PC-3 (cell line): ENCODE measurements around the gene KRT85. TPM values are rescaled to one million over a fixed set of nuclear protein-coding genes. Genes with fewer than 3 reads are reported as not detected.
A peak's percentile ranks its signal among the peaks of the same experiment; 100 is the strongest.
"Not testable (repeated sequence)": the region's sequence is repeated elsewhere in the genome, so short reads cannot be mapped to it uniquely, and the experiment has no call there.

ENCODE experiments used
- ATAC-seq: fragments of 200-7000 bp; cut with Tn5 transposase; 2 replicates; pipeline ENCODE4 v1.9.1; 2020; ENCODE audit warnings: mild to moderate bottlenecking, moderate library complexity
- BruUV-seq: library from RNA; stranded (reverse); fragments of 400-500 nt; replicated peaks from 2 replicates; lab custom pipeline; 2021; lab: Mats Ljungman, UMichigan
- CTCF ChIA-PET: fragments of 300-600 bp; sonication (Branson Sonifier 250); formaldehyde crosslinking; loops from one replicate; lab custom pipeline; 2022; ENCODE audit warnings: antibody characterized with exemption; lab: Charles Lee
- POLR2A ChIA-PET: fragments of 300-600 bp; sonication (Branson Sonifier 250); formaldehyde crosslinking; loops from one replicate; lab custom pipeline; 2022; ENCODE audit warnings: antibody characterized with exemption; ENCODE audit not compliant: unreplicated experiment; lab: Charles Lee
- DNase-seq: peaks from one replicate; pipeline ENCODE4 v3.0.0-alpha.2; 2015
- H2AFZ ChIP-seq: fragments of 300-600 bp; sonication (generic); 2 replicates; pipeline ENCODE4 v1.6.0; 2016; ENCODE audit warnings: antibody characterized with exemption, low read length
- H3F3A ChIP-seq: fragments of 300-600 bp; sonication (generic); one replicate; pipeline ENCODE4 v1.6.0; 2017; ENCODE audit warnings: antibody characterized with exemption, low read length, control low read depth, mild to moderate bottlenecking; ENCODE audit not compliant: unreplicated experiment
- H3K27ac ChIP-seq: fragments of 300-600 bp; sonication (generic); 2 replicates; pipeline ENCODE4 v1.5.1; 2016; ENCODE audit warnings: mild to moderate bottlenecking, low read length
- H3K27me3 ChIP-seq: fragments of 300-600 bp; sonication (generic); 2 replicates; pipeline ENCODE4 v1.6.1; 2016; ENCODE audit warnings: low read length, mixed read lengths
- H3K36me3 ChIP-seq: fragments of 300-600 bp; sonication (generic); 2 replicates; pipeline ENCODE4 v1.6.1; 2016; ENCODE audit warnings: low read depth, mixed run types, low read length, mixed read lengths
- H3K4me1 ChIP-seq: fragments of 300-600 bp; sonication (generic); 2 replicates; pipeline ENCODE4 v1.5.1; 2016; ENCODE audit warnings: low read length; ENCODE audit not compliant: insufficient read depth
- H3K4me2 ChIP-seq: fragments of 300-600 bp; sonication (generic); 2 replicates; pipeline ENCODE4 v1.6.0; 2016; ENCODE audit warnings: low read length
- H3K4me3 ChIP-seq: fragments of 300-600 bp; sonication (generic); 2 replicates; pipeline ENCODE4 v1.5.1; 2016; ENCODE audit warnings: mild to moderate bottlenecking, low read length, mixed read lengths
- H3K79me2 ChIP-seq: fragments of 300-600 bp; sonication (generic); 2 replicates; pipeline ENCODE4 v1.6.1; 2017; ENCODE audit warnings: low read length, mixed read lengths
- H3K9ac ChIP-seq: fragments of 300-600 bp; sonication (generic); 2 replicates; pipeline ENCODE4 v1.6.0; 2016; ENCODE audit warnings: mild to moderate bottlenecking, low read length
- H3K9me2 ChIP-seq: fragments of 300-600 bp; sonication (generic); replicated peaks from 2 replicates; pipeline ENCODE4 v1.6.1; 2016; ENCODE audit warnings: mixed run types, low read length, mixed read lengths
- H3K9me3 ChIP-seq: fragments of 300-600 bp; sonication (generic); 2 replicates; pipeline ENCODE4 v1.6.1; 2016; ENCODE audit warnings: low read length, mixed read lengths
- H4K20me1 ChIP-seq: fragments of 300-600 bp; sonication (generic); 2 replicates; pipeline ENCODE4 v1.6.1; 2016; ENCODE audit warnings: low read length, mixed read lengths
- CTCF ChIP-seq: fragments of 300-600 bp; sonication (generic); conservative IDR thresholded peaks from 2 replicates; pipeline ENCODE4 v1.5.1; 2017; ENCODE audit warnings: antibody characterized with exemption, low read depth, mild to moderate bottlenecking, low read length
- EZH2 ChIP-seq: fragments of 300-600 bp; sonication (generic); IDR thresholded peaks from one replicate; pipeline ENCODE4 v1.6.1; 2017; ENCODE audit warnings: antibody characterized with exemption, mild to moderate bottlenecking, low read length; ENCODE audit not compliant: unreplicated experiment
- EZH2phosphoT487 ChIP-seq: fragments of 300-600 bp; sonication (generic); IDR thresholded peaks from 2 replicates; pipeline ENCODE4 v1.6.1; 2018; ENCODE audit warnings: mild to moderate bottlenecking, antibody characterized with exemption, low read length, borderline replicate concordance
- intact Hi-C: fragments of 100-400 bp; cut with micrococcal nuclease; formaldehyde crosslinking; loops from 2 replicates; pipeline ENCODE4 v1.9.0; 2023
- total RNA-seq: library from RNA; depleted of rRNA; stranded (reverse); fragments of >200 nt; gene quantifications from 2 replicates; pipeline ENCODE4 v1.2.3, GENCODE V29; 2014

Gene KRT85
- total RNA-seq, 1 experiment from 2014 or later, result not detected

- Histone ChIP-seq H3K4me3 (no peak overlapping the region), H2AFZ (no peak overlapping the region), H3K27me3 (no peaks in the 10 kb centered on the region), H3K9ac (no peak overlapping the region), H3K79me2 (no peaks in the 10 kb centered on the region), H3K9me3 (no peaks in the 10 kb centered on the region), H4K20me1 (no peaks in the 10 kb centered on the region), H3K4me1 (peaks cover 35% of the 10 kb centered on the region), H3K4me2 (no peak overlapping the region), H3K27ac (no peak overlapping the region), H3K9me2 (no peaks in the 10 kb centered on the region), H3K36me3 (no peaks in the 10 kb centered on the region), H3F3A (no peaks in the 10 kb centered on the region)
- BruUV-seq, result no TSS peak
- ATAC-seq, result no peak
- no peak for DNase-seq
- CTCF ChIA-PET, result no interaction called here
- intact Hi-C loops, result no loop called here
- TF ChIP-seq EZH2, result no peak
- TF ChIP-seq CTCF, result no peak
- no peak for TF ChIP-seq EZH2phosphoT487
- POLR2A ChIA-PET, result no interaction called here
Observed at GRCh38 chr12:52347551-52348510, 19.4 kb downstream of the KRT85 start.

- no peaks in the 10 kb centered on the region for H3K79me2 ChIP-seq
- no peak for ATAC-seq
- intact Hi-C loops, result no loop called here
- BruUV-seq, result no TSS peak
- H3K4me2 ChIP-seq, result no peak overlapping the region
- H3K9me3 ChIP-seq, result no peaks in the 10 kb centered on the region
- peaks cover 35% of the 10 kb centered on the region for H3K4me1 ChIP-seq
- H3K9me2 ChIP-seq, result no peaks in the 10 kb centered on the region
- no peaks in the 10 kb centered on the region for H3K27me3 ChIP-seq
- H3K9ac ChIP-seq, result no peak overlapping the region
- no peaks in the 10 kb centered on the region for H3K36me3 ChIP-seq
- TF ChIP-seq CTCF, result no peak
- TF ChIP-seq EZH2, result no peak
- no peak for TF ChIP-seq EZH2phosphoT487
- H3K4me3 ChIP-seq, result no peak overlapping the region
- CTCF ChIA-PET, result no interaction called here
- POLR2A ChIA-PET, result no interaction called here
- H2AFZ ChIP-seq, result no peak overlapping the region
- H3K27ac ChIP-seq, result no peak overlapping the region
- no peaks in the 10 kb centered on the region for H4K20me1 ChIP-seq
- no peak for DNase-seq
- no peaks in the 10 kb centered on the region for H3F3A ChIP-seq
Observed at GRCh38 chr12:52347016-52347415, 20.3 kb downstream of the KRT85 start.

GRCh38 chr12:52346593-52346992 is 20.7 kb downstream of the KRT85 start:
- Histone ChIP-seq H3K4me1 (peaks cover 35% of the 10 kb centered on the region), H3K27ac (no peak overlapping the region), H3K79me2 (no peaks in the 10 kb centered on the region), H2AFZ (no peak overlapping the region), H3K9me3 (no peaks in the 10 kb centered on the region), H3K9me2 (no peaks in the 10 kb centered on the region), H3K36me3 (no peaks in the 10 kb centered on the region), H3K4me3 (no peak overlapping the region), H3F3A (no peaks in the 10 kb centered on the region), H3K4me2 (no peak overlapping the region), H3K27me3 (no peaks in the 10 kb centered on the region), H4K20me1 (no peaks in the 10 kb centered on the region), H3K9ac (no peak overlapping the region)
- DNase-seq (no peak), ATAC-seq (no peak; the same call in 1 of the 2 replicates)
- ChIA-PET POLR2A (interaction anchor here (0.7 kb wide), 1 partner anchor 591 kb away, joined by 4 read pairs; no protein-coding TSS in a partner anchor), CTCF (interaction anchor here (0.6 to 1.5 kb wide), 2 partner anchors 19 to 524 kb away, joined by 3 to 8 read pairs; no protein-coding TSS in a partner anchor)
- intact Hi-C loops, result no loop called here
- TF ChIP-seq CTCF, result no peak
- no peak for TF ChIP-seq EZH2phosphoT487
- no peak for TF ChIP-seq EZH2
- BruUV-seq, result no TSS peak

- H3K9me3 ChIP-seq, H3K4me3 ChIP-seq, H3K9ac ChIP-seq, ATAC-seq, intact Hi-C loops, H3K9me2 ChIP-seq, H3F3A ChIP-seq, BruUV-seq, H3K79me2 ChIP-seq, H4K20me1 ChIP-seq, DNase-seq, H3K36me3 ChIP-seq, H2AFZ ChIP-seq, H3K27me3 ChIP-seq: not testable (repeated sequence)
- peak overlapping the region; percentile 51 for H3K27ac ChIP-seq
- POLR2A ChIA-PET, result interaction anchor here (0.5 to 0.7 kb wide), 2 partner anchors 312 to 526 kb away, joined by 3 to 5 read pairs; no protein-coding TSS in a partner anchor
- peak overlapping the region; percentile 67 for H3K4me2 ChIP-seq
- H3K4me1 ChIP-seq, result peaks cover 35% of the 10 kb centered on the region
- CTCF ChIA-PET, result interaction anchor here (1.0 to 1.5 kb wide), 2 partner anchors 18 to 636 kb away, joined by 4 to 8 read pairs; no protein-coding TSS in a partner anchor
Observed at GRCh38 chr12:52345041-52345440, 22.2 kb downstream of the KRT85 start.
